NOMO-1 (cell line): ENCODE data around the gene RNF17.
A peak's percentile ranks its signal among the peaks of the same experiment; 100 is the strongest.
"Not testable (repeated sequence)": the region's sequence is repeated elsewhere in the genome, so short reads cannot be mapped to it uniquely, and the experiment has no call there.

ENCODE experiments used
- DNase-seq, 2 experiments: peaks; one replicate each; lab custom pipeline; 2025; ENCODE audit not compliant: unreplicated experiment in 2 of 2; lab: John Stamatoyannopoulos, UW

RNF17 gene

DNA sequence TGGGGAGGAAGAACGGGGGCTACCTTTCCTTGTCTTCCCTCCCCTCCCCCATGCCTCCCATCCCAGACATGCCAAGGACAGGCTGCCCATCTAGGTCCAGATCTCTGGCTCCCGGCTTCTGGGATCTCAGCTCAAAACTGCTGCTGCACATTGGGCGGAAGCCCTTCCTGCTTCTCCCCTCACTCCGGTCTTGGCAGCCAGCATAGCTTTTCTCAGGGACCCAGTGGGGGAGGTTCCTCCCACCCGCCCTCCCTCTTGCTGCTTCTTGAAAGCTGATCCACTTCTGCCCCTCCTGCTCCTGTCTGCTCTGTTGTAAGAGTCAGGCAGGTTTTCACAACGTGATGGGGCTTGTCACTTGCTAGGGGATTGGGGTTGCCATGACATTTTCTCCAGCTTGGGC lies 21.7 kb upstream of the RNF17 start:
- no peak for DNase-seq

DNA sequence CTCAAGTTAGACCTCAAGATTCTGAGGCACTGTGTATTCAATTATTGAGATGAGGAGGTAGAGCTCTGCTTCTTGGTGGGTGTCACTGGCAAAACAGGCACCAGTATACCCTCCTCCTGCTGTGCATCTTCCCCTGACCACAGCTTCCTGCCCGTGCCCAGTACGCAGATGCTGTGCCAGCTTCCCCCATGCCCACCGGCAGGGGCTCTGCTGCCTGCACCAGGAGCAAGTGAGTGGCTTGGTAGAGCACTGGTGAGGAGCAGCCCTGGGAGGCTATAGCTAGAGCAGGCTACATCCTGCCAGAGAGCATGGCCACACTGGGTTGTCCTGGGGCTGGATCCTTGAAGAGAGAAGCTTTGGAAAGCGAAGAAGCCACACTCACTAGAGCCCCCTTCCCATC lies 21.0 kb upstream of the RNF17 start:
- DNase-seq: no peak

DNA sequence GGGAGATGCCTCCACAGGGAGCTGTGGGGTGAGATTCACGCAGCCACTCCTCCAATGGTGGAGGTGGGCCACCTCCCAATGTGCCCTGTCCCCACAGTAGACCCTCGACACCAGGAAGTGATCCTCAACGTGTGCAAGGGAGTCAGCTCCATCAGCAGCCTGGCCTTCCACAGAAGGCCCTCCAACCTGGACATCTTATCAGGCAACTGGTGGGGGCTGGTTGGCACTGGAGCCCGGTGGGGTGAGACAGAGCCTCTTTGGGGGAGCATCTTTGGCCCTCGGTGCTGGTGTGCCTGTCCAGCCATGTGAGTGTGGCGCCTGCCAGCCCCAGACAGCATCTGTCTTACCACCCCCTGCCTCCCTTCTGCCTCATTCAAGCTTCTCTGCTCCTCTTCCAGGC lies 19.7 kb upstream of the RNF17 start:
- no peak for DNase-seq

DNA sequence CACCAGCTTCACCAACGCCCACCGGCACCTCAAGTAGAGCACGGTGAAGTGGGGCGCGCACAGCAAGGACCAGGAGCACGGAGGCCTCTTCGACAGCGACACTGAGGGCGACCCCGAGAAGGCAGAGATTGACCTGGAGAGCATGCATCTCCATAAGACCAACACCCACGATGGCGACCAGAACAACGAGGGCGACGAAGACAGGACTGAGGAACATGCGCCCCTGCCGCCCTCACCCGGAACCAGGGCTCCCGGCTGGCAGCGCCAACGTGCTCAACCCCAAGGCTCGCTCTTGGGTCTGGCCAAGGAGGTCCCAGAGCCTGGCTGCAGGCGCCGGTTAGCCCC lies 18.5 kb upstream of the RNF17 start:
- no peak for DNase-seq

DNA sequence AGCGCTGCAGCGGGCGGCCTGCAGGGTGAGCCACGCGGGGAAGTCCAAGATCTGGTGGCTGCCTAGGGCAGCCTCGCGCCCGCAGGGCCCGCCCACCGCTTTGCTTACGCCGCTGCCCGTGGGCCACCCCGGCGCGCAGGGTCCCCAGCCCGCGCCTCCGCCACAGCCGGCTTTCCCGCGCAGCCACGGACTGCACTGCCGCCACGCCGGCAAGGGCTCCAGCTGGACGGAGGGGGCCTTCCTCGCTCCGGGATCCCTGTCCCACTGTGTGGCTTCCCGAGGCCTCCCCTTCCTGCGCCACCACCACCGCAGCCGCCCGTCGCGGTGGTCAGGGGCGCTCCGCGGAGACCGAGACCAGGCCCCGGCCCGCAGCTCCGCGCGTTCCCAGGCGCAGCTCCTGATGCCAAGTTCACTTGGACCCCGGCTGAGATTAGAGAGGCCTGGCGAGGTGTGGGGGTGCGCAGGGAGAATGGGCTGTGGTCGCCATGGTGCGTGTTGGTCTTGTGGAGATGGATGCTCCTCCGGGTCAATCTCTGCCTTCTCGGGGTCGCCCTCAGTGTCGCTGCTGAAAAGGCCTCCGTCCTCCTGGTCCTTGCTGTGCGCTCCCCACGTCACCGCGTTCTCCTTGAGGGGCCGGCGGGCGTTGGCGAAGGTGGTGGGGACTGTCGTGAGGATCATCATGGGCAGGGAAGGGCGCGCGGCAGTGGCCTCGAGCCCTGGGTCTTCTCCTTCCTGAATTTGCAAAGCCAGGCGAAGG lies 17.9 kb upstream of the RNF17 start:
- no peak for DNase-seq

DNA sequence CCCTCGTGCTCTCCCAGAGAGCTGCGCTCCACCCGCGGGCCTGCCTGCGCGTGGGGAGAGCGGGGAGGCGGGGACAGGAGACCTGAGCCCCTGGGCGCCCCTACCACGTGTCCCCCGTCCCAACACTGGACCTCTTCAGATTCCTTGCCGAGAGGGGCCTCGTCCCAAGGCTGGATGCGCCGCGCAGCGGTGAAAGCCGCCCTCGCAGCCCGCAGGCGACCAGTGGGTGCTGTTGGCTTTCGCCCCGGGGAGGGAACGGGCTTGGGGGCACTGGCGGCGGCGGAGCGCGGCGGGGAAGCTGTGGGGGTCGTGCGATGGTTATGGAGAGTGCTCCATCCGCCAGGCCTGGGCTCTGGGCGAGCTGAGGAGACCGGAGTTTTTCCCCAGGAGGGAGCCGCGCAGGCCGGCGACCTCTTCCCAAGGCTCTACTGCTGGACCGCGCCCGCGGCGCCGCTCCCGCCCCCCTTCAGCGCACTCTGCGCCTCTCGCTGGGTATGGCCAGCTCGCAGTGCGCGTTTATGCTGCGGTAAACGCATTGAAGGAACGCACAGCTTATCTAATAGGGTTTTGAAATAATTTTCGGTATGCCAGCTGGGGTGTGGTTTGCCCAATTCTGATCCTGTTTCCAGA lies 17.2 kb upstream of the RNF17 start:
- DNase-seq: no peak

DNA sequence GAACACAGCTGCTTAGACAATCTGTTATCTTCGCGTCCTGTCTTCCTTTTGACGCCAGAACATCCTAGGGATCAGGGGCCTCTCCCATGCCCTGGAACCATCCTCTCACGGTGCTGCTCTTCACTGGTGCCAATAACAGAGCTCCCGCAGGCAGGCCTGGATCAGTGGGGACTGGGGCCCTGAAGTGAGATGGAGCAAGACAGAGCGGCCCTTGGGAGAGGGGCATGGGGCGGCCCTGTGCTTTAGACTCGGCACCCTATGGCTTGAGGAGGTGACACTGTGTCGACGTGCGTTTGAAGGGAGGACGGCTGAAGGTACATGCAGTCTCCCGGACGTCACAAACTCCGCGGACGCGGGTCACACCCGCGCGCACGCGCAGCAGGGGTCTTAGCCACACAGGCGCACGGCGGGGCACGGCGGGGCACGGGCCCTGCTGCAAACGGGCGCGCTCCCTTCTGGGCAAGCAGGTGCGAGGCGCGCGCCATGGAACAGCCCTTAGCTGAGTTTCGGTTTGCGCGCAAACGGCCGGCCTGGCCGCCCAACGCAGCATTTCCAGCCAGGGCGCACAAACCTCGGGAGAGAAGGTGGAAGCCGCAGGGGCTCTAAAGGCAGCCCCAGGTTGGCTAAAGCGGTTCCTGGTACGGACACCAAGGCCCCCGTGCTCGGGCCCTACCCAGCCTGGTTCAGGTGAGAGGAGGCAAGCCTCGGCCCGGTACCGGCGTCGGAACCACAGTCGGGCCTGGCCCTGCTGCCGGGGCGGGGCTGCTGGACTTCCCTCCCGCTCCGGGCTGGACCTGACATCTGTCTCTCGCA lies 16.5 kb upstream of the RNF17 start:
- DNase-seq: no peak

DNA sequence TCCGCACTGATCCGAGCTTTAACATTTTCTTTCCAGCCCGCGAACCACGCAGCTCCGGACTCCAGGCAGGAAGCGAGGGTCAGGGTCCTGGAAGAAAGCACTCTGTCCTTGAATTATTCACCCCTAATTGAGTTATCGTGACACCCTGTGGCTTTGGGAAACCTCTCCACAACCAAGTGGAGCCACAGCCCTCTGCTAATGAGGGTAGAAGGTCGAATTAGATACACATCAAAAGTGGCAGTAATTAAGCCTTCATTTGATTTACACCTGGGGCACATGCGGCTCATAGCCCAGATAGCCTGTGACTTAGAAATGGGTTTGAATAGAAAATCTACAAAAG lies 15.9 kb upstream of the RNF17 start:
- DNase-seq: no peak

DNA sequence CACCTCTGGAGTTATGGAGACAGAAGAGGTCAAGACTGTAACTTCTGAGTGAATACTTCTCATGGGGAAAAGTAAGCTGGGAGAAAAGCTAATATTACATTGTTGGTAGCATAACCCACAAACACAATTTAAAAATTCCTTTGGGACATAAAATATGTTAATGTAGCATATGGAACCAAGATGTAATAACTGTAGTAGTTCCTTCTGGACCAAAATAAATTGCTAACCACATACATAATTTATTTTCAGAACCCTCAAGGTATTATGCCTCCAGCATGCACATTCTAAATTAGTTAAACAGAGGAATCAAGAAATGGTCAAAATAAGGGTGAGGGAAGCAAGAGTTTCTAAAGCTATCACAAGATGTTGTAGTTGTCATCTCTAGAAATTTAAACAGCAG lies 4.8 kb upstream of the RNF17 start:
- DNase-seq: no peak

DNA sequence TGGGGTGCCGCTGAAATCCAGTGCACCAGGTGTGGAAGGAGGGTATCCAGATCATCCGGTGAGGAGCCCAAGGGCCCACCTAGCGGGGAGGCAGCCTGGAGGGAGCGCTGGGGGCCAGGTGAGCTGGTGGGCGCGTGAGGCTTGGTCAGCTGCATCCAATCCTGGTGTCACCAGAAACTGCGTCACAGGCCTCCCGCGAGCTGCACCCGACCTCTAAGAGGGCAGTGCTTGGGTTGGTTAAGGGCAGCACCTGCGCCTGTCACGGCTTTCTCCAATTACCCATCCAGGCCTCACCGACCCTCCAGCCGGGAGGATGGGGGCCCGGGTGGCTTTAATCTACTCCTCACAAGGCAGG lies 284 bp downstream of the RNF17 start:
- DNase-seq: no peak

DNA sequence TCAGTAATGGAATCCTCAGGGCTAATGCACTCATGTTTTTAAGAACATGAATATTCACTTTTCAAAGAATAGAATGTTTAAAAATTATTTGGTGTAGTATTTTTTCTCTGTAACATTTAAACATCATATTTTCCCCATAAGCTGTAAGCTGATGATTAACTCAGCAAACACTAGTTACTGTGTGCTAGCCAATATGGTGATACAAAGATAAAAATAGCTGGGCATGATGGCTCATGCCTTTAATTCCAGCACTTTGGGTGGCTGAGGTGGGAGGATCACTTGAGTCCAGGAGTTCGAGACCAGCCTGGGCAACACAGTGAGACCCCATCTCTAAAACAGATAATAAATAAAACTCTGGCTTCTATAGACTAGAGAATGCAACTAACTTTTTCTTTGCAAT lies 13.2 kb downstream of the RNF17 start:
- no peak for DNase-seq

DNA sequence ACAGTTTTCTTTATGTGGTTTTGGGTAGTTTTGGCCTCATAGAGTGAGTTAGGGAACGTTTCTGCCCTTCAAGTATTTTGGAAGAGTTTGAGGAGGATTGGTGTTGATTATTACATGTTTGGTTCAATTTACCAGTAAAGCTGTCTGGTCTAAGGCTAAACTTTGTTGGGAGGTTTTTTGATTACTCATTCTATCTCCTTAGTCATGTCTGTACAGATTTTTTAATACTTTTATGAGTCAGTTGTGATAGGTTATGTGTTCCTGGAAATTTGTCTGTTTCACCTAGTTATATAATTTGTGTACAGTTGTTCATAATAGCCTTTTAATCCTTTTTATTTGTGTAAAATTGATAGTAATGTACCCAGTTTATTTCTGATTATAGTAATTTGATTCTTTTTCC lies 20.4 kb downstream of the RNF17 start:
- DNase-seq: no peak

DNA sequence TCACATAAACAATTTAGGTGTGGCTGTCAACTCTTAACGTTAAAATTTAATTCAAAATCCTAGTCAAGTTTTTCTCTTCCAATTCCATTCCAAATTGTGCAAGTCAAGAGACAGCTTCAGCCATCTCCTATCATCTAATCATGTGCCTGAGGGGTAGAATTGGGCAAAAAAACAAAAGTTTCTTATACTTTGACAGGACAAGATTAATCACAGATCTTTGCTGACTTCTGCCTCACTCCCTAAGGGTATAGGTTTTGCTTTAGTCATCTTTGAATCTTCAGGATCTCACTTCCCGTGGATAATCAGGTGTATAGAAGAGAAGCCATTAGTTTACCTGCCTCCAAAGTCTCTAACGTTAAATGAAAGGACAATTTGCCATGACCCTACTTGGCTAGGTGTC lies 24.6 kb downstream of the RNF17 start:
- no peak for DNase-seq

DNA sequence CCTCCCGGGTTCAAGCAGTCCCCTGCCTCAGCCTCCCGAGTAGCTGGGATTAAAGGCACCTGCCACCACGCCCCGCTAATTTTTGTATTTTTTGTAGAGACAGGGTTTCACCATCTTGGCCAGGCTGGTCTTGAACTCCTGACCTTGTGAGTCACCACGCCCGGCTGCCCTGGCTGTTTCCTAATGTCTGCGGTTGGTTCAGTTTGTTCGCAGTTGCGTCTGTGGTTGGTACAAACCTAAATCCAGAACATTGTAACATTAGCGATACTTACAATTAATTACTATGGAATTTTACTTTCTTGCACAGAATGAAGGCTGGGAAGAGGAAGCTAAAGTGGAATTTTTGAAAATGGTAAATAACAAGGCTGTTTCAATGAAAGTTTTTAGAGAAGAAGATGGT lies 38.1 kb downstream of the RNF17 start:
- DNase-seq: peak; percentile 41 to 52

DNA sequence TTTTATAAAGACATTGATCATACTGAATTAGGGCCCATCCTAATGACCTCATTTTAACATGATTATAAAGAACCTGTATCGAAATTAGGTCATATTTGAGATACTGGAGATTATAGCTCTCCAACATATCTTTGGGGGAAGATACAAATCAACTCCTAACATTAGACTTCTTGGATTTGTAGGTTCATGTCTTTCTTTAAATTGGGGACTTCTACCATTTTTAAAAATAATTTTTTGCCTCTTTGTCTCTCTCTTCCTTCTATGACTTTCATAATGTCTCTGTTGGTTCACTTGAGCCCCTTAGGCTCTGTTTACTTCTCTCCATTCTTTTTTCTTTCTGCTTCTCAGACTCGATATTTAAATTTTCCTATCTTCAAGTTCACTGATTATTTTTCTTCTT lies 57.2 kb downstream of the RNF17 start:
- no peak for DNase-seq

DNA sequence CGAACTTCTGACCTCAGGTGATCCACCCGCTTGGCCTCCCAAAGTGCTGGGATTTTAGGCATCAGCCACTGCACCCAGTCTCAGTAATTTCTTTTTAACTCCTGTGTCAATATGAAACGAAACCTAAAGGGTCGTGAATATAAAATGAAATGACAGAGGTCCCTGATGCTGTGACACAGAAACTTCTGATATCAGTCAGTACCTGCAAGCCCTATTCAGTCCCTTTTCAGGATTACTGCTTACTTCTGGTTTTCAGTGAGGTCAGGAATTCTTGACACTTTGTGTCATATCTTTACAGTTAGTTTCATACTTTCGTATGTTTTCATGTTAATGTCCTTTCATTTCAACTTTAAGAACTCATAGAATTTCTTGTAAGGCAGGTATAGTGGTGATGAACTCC lies 58.7 kb downstream of the RNF17 start:
- DNase-seq: no peak

DNA sequence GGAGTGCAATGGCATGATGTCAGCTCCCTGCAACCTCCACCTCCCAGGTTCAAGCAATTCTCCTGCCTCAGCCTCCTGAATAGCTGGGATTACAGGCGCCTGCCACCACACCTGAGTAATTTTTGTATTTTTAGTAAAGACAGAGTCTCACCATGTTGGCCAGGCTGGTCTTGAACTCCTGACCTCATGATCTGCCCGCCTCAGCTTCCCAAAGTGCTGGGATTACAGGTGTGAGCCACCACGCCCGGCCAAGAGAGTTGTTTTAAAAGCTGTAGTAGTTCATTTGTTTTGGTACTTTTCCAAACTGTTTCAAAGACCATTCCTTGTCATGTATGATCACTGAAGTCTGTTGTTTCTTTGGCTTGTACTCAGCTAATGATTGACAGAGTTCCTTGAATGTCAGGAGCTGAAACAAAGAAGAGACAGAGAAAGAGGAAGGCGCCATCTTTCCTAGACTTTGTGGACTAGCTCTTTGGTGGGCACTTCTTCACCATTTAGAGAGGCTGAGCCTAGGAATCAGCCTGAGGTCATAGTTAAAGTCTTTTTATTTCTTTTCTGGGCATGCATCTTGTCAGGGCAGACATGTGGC lies 59.2 kb downstream of the RNF17 start:
- not testable (repeated sequence) for DNase-seq

DNA sequence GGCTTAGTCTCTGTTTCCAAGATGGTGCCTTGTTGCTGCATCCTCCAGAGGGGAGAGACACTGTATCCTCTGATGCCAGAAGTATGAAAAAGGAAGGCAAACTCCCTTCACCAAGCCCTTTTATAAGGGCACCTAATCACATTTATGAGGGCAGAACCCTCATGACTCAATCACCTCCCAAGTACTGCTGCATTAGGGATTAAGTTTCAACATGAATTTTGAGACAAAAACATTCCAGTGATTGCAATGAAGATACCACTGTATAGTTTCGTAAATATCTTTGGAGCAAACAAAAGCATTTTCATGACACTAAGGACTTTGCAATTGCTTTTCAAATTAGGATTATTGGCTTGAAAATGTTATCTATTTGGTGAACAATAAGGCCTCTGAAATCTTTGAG lies 63.8 kb downstream of the RNF17 start:
- no peak for DNase-seq

DNA sequence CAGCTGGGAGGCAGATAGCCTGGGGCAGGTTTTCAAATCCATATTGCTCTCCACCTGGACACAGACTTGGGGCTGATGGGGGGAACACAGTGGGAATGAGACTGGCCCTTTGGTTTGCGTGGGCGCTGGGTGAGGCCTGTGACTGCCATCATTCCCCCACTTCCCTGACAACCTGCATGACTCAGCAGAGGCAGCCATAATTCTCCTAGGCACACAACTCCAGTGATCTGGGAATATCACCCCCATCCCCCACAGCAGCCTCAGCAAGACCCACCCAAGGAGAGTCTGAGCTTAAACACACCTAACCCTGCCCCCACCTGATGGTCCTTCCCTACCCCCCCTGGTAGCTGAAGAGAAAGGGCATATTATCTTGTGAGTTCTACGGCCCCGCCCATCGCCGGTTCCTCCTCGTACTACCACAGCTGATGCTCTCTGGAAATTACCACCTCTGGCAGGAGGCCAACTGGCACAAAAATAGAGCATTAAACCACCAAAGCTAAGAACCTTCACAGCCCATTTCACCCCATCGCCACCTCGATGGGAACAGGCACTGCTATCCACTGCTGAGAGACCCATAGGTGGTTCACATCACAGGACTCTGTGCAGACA lies 71.0 kb downstream of the RNF17 start:
- DNase-seq: peak; percentile 3 to 25

DNA sequence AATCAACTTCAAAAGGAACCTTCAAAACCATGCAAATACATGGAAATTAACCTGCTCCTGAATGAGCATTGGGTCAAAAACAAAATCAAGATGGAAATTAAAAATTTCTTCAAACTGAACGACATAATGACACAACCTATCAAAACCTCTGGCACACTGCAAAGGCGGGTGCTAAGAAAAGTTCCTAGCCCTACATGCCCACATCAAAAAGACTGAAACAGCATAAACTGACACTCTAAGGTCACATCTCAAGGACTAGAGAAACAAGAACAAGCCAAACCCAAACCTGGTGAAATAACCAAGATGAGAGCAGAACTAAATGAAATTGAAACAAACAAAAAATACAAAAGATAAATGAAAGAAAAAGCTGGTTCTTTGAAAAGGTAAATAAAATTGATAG lies 73.6 kb downstream of the RNF17 start:
- not testable (repeated sequence) for DNase-seq

DNA sequence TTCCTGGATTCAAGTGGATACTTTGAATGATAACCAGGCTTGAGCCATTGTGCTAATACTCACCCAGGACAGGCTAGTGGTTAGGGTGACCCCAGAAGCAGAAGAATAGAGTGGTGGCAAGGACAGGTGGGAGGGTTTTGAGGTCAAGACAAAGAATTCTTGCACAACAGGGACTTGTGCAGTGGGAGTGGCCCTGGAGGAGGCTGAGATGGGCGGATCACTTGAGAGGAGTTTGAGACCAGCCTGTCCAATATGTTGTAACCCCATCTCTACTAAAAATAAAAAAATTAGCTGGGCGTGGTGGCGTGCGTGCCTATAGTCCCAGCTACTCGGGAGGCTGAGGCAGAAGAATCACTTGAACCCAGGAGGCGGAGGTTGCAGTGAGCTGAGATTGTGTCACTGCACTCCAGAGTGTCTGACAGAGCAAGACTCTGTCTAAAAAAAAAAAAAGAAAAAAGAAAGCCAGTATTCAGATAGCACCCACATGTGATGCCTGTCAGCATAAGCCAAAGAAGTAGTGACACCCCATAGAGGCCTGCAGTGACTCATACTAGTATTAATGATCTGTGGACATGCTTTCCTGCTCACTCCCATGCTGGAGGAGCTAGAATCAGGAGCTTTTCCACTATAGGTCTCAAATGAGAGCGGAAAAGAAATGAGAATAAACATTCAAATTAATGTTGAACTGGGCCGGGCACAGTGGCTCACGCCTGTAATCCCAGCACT lies 78.7 kb downstream of the RNF17 start:
- DNase-seq: peak; percentile 70 to 78
